PC-9 (cell line): ENCODE data around the gene LMNTD2. TPM values are rescaled to one million over a fixed set of nuclear protein-coding genes. Genes with fewer than 3 reads are reported as not detected.

Source experiments
- BruUV-seq: library from RNA; stranded (reverse); fragments of 400-500 nt; replicated peaks from 2 replicates; lab custom pipeline; 2021; lab: Mats Ljungman, UMichigan
- CTCF ChIA-PET: fragments of 300-600 bp; sonication (Branson Sonifier 250); formaldehyde crosslinking; loops from one replicate; lab custom pipeline; 2022; ENCODE audit warnings: antibody characterized with exemption; lab: Charles Lee
- POLR2A ChIA-PET: fragments of 300-600 bp; sonication (Branson Sonifier 250); formaldehyde crosslinking; loops from one replicate; lab custom pipeline; 2022; ENCODE audit warnings: antibody characterized with exemption; ENCODE audit not compliant: unreplicated experiment; lab: Charles Lee
- DNase-seq, 2 experiments: peaks; one replicate each; pipeline versions ENCODE4 v3.0.0 to v3.0.0-alpha.2; 2015 to 2022; ENCODE audit warnings: mixed read lengths in 1 of 2
- H2AFZ ChIP-seq: fragments of 200-600 bp; sonication (generic); 2 replicates; pipeline ENCODE4 v1.8.1; 2017; ENCODE audit warnings: antibody characterized with exemption
- H3F3A ChIP-seq: fragments of 200-600 bp; sonication (generic); 2 replicates; pipeline ENCODE4 v1.8.1; 2017; ENCODE audit warnings: antibody characterized with exemption, mild to moderate bottlenecking, low read depth; ENCODE audit not compliant: insufficient read depth
- H3K27ac ChIP-seq: fragments of 200-600 bp; sonication (generic); 2 replicates; pipeline ENCODE4 v1.6.1; 2016; ENCODE audit warnings: mixed run types
- H3K27me3 ChIP-seq: fragments of 200-600 bp; sonication (generic); 2 replicates; pipeline ENCODE4 v1.6.1; 2016; ENCODE audit warnings: low read depth, mixed run types; ENCODE audit not compliant: insufficient read depth
- H3K36me3 ChIP-seq: fragments of 200-600 bp; sonication (generic); 2 replicates; pipeline ENCODE4 v1.6.1; 2016; ENCODE audit warnings: low read depth, mixed run types
- H3K4me1 ChIP-seq: fragments of 200-600 bp; sonication (generic); replicated peaks from 2 replicates; pipeline ENCODE4 v1.6.1; 2016; ENCODE audit warnings: mixed run types; ENCODE audit not compliant: insufficient read depth
- H3K4me2 ChIP-seq: fragments of 200-600 bp; sonication (generic); 2 replicates; pipeline ENCODE4 v1.6.1; 2017; ENCODE audit warnings: mixed run types
- H3K4me3 ChIP-seq: fragments of 200-600 bp; sonication (generic); 2 replicates; pipeline ENCODE4 v1.6.1; 2016; ENCODE audit warnings: mixed run types
- H3K79me2 ChIP-seq: fragments of 200-600 bp; sonication (generic); 2 replicates; pipeline ENCODE4 v1.6.1; 2017; ENCODE audit warnings: low read depth, mixed run types
- H3K9me2 ChIP-seq: fragments of 200-600 bp; sonication (generic); 2 replicates; pipeline ENCODE4 v1.8.1; 2017; ENCODE audit warnings: mild to moderate bottlenecking; ENCODE audit not compliant: insufficient read depth
- H3K9me3 ChIP-seq: fragments of 200-600 bp; sonication (generic); 2 replicates; pipeline ENCODE4 v1.8.1; 2016; ENCODE audit warnings: low read depth; ENCODE audit not compliant: insufficient read depth
- H4K20me1 ChIP-seq: fragments of 200-600 bp; sonication (generic); 2 replicates; pipeline ENCODE4 v1.8.1; 2017; ENCODE audit not compliant: insufficient read depth
- CTCF ChIP-seq: fragments of 200-600 bp; sonication (generic); conservative IDR thresholded peaks from 2 replicates; pipeline ENCODE4 v1.6.1; 2017; ENCODE audit warnings: mixed run types, antibody characterized with exemption, mild to moderate bottlenecking, moderate library complexity
- EZH2 ChIP-seq: fragments of 200-600 bp; sonication (generic); IDR thresholded peaks from 2 replicates; pipeline ENCODE4 v1.8.0; 2017; ENCODE audit warnings: antibody characterized with exemption, low read depth
- intact Hi-C: fragments of 100-400 bp; cut with micrococcal nuclease; formaldehyde crosslinking; loops from one replicate; pipeline ENCODE4 v1.10.0; 2022; ENCODE audit not compliant: unreplicated experiment
- total RNA-seq: library from RNA; stranded (reverse); gene quantifications from 2 replicates; pipeline ENCODE4 v1.2.3, GENCODE V29; 2021

LMNTD2 gene
- total RNA-seq, 1 experiment from 2014 or later, result 16.3 TPM

DNA sequence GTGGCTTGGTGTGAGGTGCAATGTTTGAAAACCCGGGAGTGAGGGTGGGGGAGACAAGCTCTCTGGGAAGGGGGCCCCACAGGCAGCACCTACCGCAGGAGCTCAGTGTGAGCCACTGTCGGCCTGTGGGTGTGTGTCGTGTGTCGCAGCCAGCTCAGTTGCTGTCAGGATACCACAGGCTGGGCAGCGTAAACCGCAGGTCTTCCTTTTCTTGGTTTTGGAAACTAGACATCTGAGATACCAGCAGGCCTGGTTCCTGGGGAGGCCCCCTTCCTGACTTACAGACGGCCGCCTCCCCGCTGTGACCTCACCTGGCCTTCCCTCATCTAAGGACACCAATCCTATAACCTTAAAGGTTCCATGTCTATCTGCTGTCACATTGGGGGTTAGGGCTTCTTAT lies 35.8 kb upstream of the LMNTD2 start:
- H3K4me2 ChIP-seq, result no peak overlapping the region
- no TSS peak for BruUV-seq
- H3K9me2 ChIP-seq, result no peaks in the 10 kb centered on the region
- H3K36me3 ChIP-seq, result no peaks in the 10 kb centered on the region
- no peak overlapping the region for H2AFZ ChIP-seq
- ChIA-PET POLR2A (no interaction called here), CTCF (no interaction called here)
- H3K27ac ChIP-seq, result no peak overlapping the region
- H3K79me2 ChIP-seq, result no peaks in the 10 kb centered on the region
- intact Hi-C loops, result no loop called here
- TF ChIP-seq CTCF (no peak), EZH2 (no peak)
- no peaks in the 10 kb centered on the region for H3K27me3 ChIP-seq
- no peaks in the 10 kb centered on the region for H3F3A ChIP-seq
- no peak for DNase-seq
- no peaks in the 10 kb centered on the region for H3K4me1 ChIP-seq
- no peaks in the 10 kb centered on the region for H3K9me3 ChIP-seq
- no peak overlapping the region for H3K4me3 ChIP-seq
- peaks cover 4% of the 10 kb centered on the region for H4K20me1 ChIP-seq

- H3K4me2 ChIP-seq, result no peak overlapping the region
- DNase-seq, result no peak
- no peak for TF ChIP-seq CTCF
- TF ChIP-seq EZH2, result no peak
- ChIA-PET CTCF (no interaction called here), POLR2A (no interaction called here)
- H3K4me3 ChIP-seq, result no peak overlapping the region
- H3K9me2 ChIP-seq, result no peaks in the 10 kb centered on the region
- no peaks in the 10 kb centered on the region for H3F3A ChIP-seq
- no peak overlapping the region for H2AFZ ChIP-seq
- H3K79me2 ChIP-seq, result no peaks in the 10 kb centered on the region
- no TSS peak for BruUV-seq
- H3K4me1 ChIP-seq, result no peaks in the 10 kb centered on the region
- H3K9me3 ChIP-seq, result no peaks in the 10 kb centered on the region
- no peak overlapping the region for H3K27ac ChIP-seq
- peaks cover 10% of the 10 kb centered on the region for H4K20me1 ChIP-seq
- intact Hi-C loops, result no loop called here
- no peaks in the 10 kb centered on the region for H3K27me3 ChIP-seq
- H3K36me3 ChIP-seq, result no peaks in the 10 kb centered on the region
Observed at GRCh38 chr11:595400-595799, 34.9 kb upstream of the LMNTD2 start.

- Histone ChIP-seq H3K9me3 (no peaks in the 10 kb centered on the region), H3K4me2 (no peak overlapping the region), H3K4me1 (no peaks in the 10 kb centered on the region), H3K79me2 (no peaks in the 10 kb centered on the region), H3F3A (no peaks in the 10 kb centered on the region; the same call in 1 of the 2 replicates), H3K9me2 (no peaks in the 10 kb centered on the region), H3K36me3 (no peaks in the 10 kb centered on the region), H3K27ac (no peak overlapping the region), H2AFZ (no peak overlapping the region), H3K4me3 (no peak overlapping the region), H3K27me3 (no peaks in the 10 kb centered on the region), H4K20me1 (peaks cover 10% of the 10 kb centered on the region)
- intact Hi-C loops, result no loop called here
- no TSS peak for BruUV-seq
- CTCF ChIA-PET, result no interaction called here
- no peak for TF ChIP-seq EZH2
- no peak for TF ChIP-seq CTCF
- POLR2A ChIA-PET, result no interaction called here
- no peak for DNase-seq
Observed at GRCh38 chr11:593347-593746, 32.8 kb upstream of the LMNTD2 start.
